ENCODE measurements around the gene SLCO4A1.

The SLCO4A1 gene

DNA sequence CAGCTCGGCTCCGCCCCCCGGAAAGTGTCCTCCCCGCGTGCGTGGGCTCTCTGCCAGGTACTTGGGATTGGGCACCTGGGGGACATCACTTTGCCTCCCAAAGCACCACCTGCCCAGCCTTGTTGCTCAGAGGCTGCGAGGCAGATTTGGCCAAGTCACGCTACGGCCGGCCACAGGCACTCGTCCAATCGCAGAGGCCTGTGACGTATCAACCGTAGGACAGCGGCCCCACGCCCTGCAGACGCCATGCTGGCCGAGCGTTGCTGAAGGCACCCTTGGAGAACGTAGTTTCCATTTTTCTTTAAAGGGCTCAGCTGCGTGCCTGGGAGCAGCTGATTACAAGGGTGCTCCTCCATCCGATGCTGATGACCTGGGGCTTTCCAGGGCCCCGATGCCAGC, 69.4 kb downstream of the SLCO4A1 start:
- DNase-seq (ENCODE audit: extremely low read depth, low read depth), result no peak
- TF ChIP-seq, protein P1, sequence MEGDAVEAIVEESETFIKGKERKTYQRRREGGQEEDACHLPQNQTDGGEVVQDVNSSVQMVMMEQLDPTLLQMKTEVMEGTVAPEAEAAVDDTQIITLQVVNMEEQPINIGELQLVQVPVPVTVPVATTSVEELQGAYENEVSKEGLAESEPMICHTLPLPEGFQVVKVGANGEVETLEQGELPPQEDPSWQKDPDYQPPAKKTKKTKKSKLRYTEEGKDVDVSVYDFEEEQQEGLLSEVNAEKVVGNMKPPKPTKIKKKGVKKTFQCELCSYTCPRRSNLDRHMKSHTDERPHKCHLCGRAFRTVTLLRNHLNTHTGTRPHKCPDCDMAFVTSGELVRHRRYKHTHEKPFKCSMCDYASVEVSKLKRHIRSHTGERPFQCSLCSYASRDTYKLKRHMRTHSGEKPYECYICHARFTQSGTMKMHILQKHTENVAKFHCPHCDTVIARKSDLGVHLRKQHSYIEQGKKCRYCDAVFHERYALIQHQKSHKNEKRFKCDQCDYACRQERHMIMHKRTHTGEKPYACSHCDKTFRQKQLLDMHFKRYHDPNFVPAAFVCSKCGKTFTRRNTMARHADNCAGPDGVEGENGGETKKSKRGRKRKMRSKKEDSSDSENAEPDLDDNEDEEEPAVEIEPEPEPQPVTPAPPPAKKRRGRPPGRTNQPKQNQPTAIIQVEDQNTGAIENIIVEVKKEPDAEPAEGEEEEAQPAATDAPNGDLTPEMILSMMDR (IDR thresholded peaks at IDR 0.05; ENCODE audit: low read depth, low read length), result no peak

DNA sequence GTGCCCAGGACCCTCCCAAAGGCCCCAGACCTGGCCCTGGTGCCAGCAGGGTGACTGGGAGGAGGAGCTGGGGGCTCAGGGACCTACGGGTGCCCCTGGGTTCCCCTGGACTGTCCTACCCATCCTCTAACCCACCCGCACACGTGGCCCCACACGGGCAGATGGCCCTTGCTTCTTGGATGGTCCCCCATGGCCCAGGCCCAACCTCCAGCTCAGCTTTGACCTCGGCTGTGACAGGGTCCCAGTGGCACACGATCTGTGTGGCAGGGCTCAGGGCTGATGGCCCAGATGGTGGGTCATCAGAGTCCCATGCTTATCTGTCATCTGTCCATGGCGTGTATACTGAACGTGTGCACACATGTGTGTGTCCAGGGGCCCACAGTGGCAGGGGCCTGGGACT, 70.3 kb downstream of the SLCO4A1 start:
- DNase-seq (ENCODE audit: extremely low read depth, low read depth), result no peak
- TF ChIP-seq, protein P1 (IDR thresholded peaks at IDR 0.05; ENCODE audit: low read depth, low read length), result no peak

DNA sequence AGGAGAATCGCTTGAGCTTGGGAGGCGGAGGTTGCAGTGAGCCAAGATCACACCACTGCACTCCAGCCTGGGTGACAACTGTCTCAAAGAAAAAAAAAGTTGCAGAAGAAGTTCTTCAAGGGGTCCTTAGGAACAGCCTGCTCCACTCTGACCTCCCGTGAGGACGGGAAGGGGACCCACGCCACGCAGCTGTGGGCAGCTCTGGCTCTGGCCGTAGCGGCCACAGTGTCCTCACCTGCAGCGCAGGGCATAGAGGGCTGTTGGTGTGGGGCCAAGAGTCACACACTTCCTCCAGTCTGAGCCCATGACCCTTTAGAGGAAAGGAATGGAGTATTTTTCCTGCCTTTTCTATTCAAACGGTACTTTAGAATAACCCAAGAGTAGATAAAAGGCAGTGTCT, 71.7 kb downstream of the SLCO4A1 start:
- TF ChIP-seq, protein P1 (IDR thresholded peaks at IDR 0.05; ENCODE audit: low read depth, low read length), result no peak
- no peak for DNase-seq (ENCODE audit: extremely low read depth, low read depth)

DNA sequence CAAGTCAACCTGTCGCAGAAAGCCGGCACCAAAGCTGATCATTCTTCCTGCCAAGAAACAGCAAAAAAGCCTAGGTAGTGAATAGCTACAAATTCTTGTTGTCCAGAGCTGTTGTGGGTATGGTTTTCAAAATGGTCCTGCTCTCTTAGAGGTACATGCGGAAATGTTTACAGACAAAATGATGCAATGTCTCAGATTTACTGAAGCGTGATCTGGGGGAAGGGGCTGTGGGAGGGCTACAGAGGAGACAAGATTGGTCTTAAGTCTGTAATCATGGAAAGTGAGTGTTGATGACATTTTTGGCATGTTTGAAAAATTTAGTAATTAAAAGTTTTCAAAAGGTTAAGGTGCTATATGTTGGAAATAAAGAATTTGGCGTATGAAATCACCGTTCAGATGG, 72.5 kb downstream of the SLCO4A1 start:
- TF ChIP-seq, protein P1 (IDR thresholded peaks at IDR 0.05; ENCODE audit: low read depth, low read length), result no peak

DNA sequence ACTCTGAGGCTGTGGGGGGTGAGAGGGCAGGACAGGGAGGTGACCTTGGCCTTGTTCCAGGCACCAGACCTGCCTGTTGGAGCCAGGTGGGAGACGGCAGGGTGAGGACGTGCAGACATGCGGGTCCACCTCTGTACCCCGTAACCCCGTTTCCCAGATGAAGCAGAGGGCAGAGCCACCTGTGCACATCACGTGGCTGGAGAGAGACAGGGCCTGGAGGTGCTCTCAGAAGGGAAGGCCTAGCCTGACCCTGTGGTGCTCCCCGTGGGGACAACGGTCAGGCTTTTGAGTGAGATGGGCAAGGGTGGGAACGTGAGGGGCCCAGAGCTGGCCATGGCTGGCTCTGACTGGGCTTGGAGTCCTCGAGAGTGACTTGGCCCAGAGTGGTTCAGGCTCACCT, 72.9 kb downstream of the SLCO4A1 start:
- DNase-seq (ENCODE audit: extremely low read depth, low read depth), result no peak
- TF ChIP-seq, protein P1 (IDR thresholded peaks at IDR 0.05; ENCODE audit: low read depth, low read length), result no peak

More for the DNA sequence above, 72.5 kb downstream of the SLCO4A1 start:
- no peak for DNase-seq (ENCODE audit: extremely low read depth, low read depth)

DNA sequence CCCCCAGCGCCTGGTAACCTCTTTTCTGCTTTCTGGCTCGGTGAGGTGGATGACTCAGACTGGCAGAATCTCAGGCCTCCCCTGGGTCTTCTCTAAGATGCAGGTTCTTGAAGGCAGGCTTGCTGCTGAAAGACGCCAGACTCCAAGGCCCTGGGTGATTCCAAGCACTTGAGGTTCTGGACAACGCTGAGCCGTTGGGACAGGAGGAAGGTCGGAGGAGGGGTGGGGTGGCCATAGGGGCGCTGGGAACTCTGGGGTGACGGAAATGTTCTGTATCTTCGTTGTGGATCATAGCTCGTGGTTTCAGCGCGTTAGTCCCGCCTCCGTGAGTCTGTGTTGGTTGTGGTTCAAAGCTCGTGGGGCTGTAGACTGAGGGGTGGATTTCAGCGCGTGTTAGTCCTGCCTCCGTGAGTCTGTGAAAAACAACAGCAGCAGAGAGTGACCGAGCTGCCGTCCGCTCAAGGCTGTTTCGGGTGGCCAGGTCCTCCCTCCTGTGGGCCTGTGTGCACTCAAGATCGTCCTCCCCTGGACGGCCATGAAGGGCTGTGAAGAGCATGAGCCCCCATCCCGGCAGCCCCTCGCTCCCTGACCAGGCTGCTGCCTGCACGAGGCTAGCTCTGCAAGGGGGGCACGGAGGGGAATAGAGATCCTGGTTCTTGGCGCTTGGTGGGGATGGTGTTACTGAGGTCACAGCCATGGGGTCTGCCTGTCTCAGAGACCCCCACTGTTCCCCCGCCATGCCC, 74.1 kb downstream of the SLCO4A1 start:
- DNase-seq (ENCODE audit: extremely low read depth, low read depth), result no peak
- TF ChIP-seq, protein P1 (IDR thresholded peaks at IDR 0.05; ENCODE audit: low read depth, low read length), result no peak

DNA sequence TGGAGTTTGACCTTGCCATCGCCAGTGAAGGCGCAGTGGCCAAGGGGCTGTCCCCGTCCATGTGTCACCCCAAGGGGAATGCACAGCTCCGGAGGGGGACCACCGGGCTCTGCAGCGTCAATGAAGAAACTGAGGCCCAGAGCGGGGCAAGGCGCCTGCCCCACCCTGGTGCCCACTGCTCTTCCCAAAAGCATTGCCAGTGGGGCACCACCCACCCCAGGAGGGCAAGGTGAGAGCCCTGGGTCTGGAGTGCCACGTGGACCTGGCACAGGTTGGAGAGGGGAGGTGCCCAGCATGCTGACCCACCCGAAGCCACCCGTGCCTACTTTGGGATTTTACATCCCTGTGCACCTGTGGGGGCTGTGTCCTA, 74.6 kb downstream of the SLCO4A1 start:
- TF ChIP-seq, protein P1 (IDR thresholded peaks at IDR 0.05; ENCODE audit: low read depth, low read length), result no peak
- DNase-seq (ENCODE audit: extremely low read depth, low read depth), result no peak
